ENCODE results near the gene DIDO1. TPM values are rescaled to one million over a fixed set of nuclear protein-coding genes. Genes with fewer than 3 reads are reported as not detected.

Gene DIDO1
- total and polyA plus RNA-seq, 9 of the 15 experiments (the other 6 are each of a cell fraction or from before 2014, with no cell fraction given), result 4.4 to 46.8 (median 31.2) TPM

DNA sequence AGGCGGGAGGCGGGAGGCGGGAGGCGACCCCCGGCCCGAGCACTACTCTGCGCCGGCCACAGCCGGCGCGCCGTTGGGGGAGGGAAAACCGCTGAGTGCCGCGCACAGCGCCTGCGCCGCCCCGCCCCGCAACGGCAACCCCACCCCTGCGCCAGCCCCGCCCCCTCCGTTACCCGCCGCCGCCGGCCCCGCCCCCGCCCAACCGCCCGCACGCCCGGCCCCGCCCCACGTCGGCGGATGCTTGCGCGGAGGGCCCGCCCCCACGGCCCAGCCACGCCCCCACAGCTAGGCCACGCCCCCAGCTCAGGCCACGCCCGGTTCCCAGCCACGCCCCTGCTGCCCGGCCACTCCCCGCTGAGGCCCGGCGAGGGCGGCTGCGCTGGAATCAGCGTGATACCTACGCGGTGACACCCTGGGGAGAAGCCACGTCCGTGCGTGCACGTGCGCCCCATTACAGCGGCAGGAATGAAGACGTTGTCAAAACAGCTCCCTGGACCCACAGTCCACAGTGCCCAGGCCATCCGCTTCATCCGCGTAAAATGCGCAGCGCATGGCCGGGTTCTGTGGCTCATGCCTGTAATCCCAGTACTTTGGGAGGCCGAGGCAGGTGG lies 64.5 kb downstream of the DIDO1 start, which contains the start of gene TCFL5 (continued):
- TF ChIP-seq, protein P1, sequence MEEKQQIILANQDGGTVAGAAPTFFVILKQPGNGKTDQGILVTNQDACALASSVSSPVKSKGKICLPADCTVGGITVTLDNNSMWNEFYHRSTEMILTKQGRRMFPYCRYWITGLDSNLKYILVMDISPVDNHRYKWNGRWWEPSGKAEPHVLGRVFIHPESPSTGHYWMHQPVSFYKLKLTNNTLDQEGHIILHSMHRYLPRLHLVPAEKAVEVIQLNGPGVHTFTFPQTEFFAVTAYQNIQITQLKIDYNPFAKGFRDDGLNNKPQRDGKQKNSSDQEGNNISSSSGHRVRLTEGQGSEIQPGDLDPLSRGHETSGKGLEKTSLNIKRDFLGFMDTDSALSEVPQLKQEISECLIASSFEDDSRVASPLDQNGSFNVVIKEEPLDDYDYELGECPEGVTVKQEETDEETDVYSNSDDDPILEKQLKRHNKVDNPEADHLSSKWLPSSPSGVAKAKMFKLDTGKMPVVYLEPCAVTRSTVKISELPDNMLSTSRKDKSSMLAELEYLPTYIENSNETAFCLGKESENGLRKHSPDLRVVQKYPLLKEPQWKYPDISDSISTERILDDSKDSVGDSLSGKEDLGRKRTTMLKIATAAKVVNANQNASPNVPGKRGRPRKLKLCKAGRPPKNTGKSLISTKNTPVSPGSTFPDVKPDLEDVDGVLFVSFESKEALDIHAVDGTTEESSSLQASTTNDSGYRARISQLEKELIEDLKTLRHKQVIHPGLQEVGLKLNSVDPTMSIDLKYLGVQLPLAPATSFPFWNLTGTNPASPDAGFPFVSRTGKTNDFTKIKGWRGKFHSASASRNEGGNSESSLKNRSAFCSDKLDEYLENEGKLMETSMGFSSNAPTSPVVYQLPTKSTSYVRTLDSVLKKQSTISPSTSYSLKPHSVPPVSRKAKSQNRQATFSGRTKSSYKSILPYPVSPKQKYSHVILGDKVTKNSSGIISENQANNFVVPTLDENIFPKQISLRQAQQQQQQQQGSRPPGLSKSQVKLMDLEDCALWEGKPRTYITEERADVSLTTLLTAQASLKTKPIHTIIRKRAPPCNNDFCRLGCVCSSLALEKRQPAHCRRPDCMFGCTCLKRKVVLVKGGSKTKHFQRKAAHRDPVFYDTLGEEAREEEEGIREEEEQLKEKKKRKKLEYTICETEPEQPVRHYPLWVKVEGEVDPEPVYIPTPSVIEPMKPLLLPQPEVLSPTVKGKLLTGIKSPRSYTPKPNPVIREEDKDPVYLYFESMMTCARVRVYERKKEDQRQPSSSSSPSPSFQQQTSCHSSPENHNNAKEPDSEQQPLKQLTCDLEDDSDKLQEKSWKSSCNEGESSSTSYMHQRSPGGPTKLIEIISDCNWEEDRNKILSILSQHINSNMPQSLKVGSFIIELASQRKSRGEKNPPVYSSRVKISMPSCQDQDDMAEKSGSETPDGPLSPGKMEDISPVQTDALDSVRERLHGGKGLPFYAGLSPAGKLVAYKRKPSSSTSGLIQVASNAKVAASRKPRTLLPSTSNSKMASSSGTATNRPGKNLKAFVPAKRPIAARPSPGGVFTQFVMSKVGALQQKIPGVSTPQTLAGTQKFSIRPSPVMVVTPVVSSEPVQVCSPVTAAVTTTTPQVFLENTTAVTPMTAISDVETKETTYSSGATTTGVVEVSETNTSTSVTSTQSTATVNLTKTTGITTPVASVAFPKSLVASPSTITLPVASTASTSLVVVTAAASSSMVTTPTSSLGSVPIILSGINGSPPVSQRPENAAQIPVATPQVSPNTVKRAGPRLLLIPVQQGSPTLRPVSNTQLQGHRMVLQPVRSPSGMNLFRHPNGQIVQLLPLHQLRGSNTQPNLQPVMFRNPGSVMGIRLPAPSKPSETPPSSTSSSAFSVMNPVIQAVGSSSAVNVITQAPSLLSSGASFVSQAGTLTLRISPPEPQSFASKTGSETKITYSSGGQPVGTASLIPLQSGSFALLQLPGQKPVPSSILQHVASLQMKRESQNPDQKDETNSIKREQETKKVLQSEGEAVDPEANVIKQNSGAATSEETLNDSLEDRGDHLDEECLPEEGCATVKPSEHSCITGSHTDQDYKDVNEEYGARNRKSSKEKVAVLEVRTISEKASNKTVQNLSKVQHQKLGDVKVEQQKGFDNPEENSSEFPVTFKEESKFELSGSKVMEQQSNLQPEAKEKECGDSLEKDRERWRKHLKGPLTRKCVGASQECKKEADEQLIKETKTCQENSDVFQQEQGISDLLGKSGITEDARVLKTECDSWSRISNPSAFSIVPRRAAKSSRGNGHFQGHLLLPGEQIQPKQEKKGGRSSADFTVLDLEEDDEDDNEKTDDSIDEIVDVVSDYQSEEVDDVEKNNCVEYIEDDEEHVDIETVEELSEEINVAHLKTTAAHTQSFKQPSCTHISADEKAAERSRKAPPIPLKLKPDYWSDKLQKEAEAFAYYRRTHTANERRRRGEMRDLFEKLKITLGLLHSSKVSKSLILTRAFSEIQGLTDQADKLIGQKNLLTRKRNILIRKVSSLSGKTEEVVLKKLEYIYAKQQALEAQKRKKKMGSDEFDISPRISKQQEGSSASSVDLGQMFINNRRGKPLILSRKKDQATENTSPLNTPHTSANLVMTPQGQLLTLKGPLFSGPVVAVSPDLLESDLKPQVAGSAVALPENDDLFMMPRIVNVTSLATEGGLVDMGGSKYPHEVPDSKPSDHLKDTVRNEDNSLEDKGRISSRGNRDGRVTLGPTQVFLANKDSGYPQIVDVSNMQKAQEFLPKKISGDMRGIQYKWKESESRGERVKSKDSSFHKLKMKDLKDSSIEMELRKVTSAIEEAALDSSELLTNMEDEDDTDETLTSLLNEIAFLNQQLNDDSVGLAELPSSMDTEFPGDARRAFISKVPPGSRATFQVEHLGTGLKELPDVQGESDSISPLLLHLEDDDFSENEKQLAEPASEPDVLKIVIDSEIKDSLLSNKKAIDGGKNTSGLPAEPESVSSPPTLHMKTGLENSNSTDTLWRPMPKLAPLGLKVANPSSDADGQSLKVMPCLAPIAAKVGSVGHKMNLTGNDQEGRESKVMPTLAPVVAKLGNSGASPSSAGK (IDR thresholded peaks at IDR 0.05), result peak; percentile 99
- TF ChIP-seq, protein P2, sequence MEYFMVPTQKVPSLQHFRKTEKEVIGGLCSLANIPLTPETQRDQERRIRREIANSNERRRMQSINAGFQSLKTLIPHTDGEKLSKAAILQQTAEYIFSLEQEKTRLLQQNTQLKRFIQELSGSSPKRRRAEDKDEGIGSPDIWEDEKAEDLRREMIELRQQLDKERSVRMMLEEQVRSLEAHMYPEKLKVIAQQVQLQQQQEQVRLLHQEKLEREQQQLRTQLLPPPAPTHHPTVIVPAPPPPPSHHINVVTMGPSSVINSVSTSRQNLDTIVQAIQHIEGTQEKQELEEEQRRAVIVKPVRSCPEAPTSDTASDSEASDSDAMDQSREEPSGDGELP (CRISPR knock-in tag; IDR thresholded peaks at IDR 0.05; ENCODE audit: borderline replicate concordance), result peak; percentile 71; the same call in 1 of the 2 replicates
- TF ChIP-seq SP2 (IDR thresholded peaks at IDR 0.05; ENCODE audit: extremely low read depth, low read depth, low read length, poor library complexity, severe bottlenecking) (no peak), ADNP (tag; IDR thresholded peaks at IDR 0.05) (no peak), CREBBP (IDR thresholded peaks at IDR 0.05; ENCODE audit: low read depth, low read length) (no peak), THRAP3 (IDR thresholded peaks at IDR 0.05; ENCODE audit: borderline replicate concordance) (no peak)
- TF ChIP-seq, protein P3, sequence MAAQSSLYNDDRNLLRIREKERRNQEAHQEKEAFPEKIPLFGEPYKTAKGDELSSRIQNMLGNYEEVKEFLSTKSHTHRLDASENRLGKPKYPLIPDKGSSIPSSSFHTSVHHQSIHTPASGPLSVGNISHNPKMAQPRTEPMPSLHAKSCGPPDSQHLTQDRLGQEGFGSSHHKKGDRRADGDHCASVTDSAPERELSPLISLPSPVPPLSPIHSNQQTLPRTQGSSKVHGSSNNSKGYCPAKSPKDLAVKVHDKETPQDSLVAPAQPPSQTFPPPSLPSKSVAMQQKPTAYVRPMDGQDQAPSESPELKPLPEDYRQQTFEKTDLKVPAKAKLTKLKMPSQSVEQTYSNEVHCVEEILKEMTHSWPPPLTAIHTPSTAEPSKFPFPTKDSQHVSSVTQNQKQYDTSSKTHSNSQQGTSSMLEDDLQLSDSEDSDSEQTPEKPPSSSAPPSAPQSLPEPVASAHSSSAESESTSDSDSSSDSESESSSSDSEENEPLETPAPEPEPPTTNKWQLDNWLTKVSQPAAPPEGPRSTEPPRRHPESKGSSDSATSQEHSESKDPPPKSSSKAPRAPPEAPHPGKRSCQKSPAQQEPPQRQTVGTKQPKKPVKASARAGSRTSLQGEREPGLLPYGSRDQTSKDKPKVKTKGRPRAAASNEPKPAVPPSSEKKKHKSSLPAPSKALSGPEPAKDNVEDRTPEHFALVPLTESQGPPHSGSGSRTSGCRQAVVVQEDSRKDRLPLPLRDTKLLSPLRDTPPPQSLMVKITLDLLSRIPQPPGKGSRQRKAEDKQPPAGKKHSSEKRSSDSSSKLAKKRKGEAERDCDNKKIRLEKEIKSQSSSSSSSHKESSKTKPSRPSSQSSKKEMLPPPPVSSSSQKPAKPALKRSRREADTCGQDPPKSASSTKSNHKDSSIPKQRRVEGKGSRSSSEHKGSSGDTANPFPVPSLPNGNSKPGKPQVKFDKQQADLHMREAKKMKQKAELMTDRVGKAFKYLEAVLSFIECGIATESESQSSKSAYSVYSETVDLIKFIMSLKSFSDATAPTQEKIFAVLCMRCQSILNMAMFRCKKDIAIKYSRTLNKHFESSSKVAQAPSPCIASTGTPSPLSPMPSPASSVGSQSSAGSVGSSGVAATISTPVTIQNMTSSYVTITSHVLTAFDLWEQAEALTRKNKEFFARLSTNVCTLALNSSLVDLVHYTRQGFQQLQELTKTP (IDR thresholded peaks at IDR 0.05; ENCODE audit: low read depth in 1 of 2, partially characterized antibody in 2 of 2), result no peak

Measured in K562 (cell line).